Measurements from ENCODE around the gene LRPAP1. TPM values are rescaled to one million over a fixed set of nuclear protein-coding genes. Genes with fewer than 3 reads are reported as not detected.

The LRPAP1 gene
- total and polyA plus RNA-seq, 10 of the 15 experiments (the other 5 are each of a cell fraction or from before 2014, with no cell fraction given), result 1.0 to 100 (median 51.1) TPM

DNA sequence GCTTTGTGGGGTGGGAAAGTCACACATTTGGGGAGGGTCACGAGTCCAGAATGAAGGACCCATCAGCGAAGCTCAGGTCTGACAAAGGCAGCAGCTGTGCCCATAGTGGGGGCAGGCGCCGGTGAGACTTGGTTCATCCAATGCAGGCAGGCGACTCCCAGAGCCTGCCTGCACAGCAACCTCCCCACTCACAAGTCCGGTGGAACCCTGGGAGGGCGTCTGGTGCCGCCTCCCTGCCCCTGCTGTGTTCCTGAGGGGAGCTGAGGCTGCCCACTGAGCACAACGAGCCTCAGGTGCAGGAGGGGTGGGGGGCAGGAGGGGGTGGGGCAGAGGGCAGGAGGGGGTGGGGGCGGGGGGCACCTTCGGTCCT lies 13.7 kb downstream of the LRPAP1 start:
- SMC1A ChIA-PET (ENCODE audit: uncharacterized antibody, unreplicated experiment), result no interaction called here
- ATAC-seq (no peak), DNase-seq (ENCODE audit: low read depth, low spot score) (no peak), FAIRE-seq (no peak)
- CTCF ChIA-PET, result no interaction called here
- Histone ChIP-seq H2AFZ (ENCODE audit: control insufficient read depth, low read depth, low read length) (no peak overlapping the region), H3K36me3 (ENCODE audit: control insufficient read depth in 2 of 2, insufficient read depth in 2 of 2, low read length in 1 of 2) (peaks cover 13 to 49% of the 10 kb centered on the region in 2 experiments), H3K9ac (ENCODE audit: control insufficient read depth, insufficient read depth, low read length) (no peak overlapping the region), H3K4me1 (ENCODE audit: control insufficient read depth, insufficient read depth, low read length) (no peaks in the 10 kb centered on the region), H3K79me2 (ENCODE audit: control insufficient read depth, insufficient read depth, low read length) (no peaks in the 10 kb centered on the region), H4K20me1 (ENCODE audit: control insufficient read depth, insufficient read depth) (no peaks in the 10 kb centered on the region; the same call in 1 of the 2 replicates), H3K27ac (ENCODE audit: control insufficient read depth, insufficient read depth) (no peak overlapping the region), H3K4me3 (no peak overlapping the region), H3K9me3 (replicated peaks; ENCODE audit: control insufficient read depth, insufficient read depth, low read length) (no peaks in the 10 kb centered on the region), H3K27me3 (replicated peaks in 1 of 2; ENCODE audit: control insufficient read depth in 2 of 2, insufficient read depth in 2 of 2, low read length in 1 of 2) (no peaks in the 10 kb centered on the region), H3K4me2 (ENCODE audit: control insufficient read depth, insufficient read depth) (no peak overlapping the region)
- POLR2A ChIA-PET, result no interaction called here
- intact Hi-C loops (cut with micrococcal nuclease; ENCODE audit: unreplicated experiment), result no loop called here
- WGBS (ENCODE audit: insufficient coverage, insufficient replicate concordance, low lambda C conversion rate, missing lambda C conversion rate), result 100% methylated on average over 7 of the region's 11 CpGs
- BruUV-seq (replicated peaks), result no TSS peak
- in situ Hi-C loops (cut with MboI), result no loop called here
- RAD21 ChIA-PET (ENCODE audit: unreplicated experiment), result no interaction called here
- TF ChIP-seq POLR2AphosphoS2 (IDR thresholded peaks at IDR 0.05; ENCODE audit: low read depth, low read length) (no peak), HDGF (IDR thresholded peaks at IDR 0.05) (no peak), RUNX3 (IDR thresholded peaks at IDR 0.05; ENCODE audit: low read length) (no peak), NRF1 (conservative IDR thresholded peaks at IDR 0.05; ENCODE audit: low read depth, low read length) (no peak), SMAD1 (IDR thresholded peaks at IDR 0.05; ENCODE audit: low read depth, partially characterized antibody) (no peak), RAD51 (IDR thresholded peaks at IDR 0.05) (no peak), TCF3 (IDR thresholded peaks at IDR 0.05; ENCODE audit: borderline replicate concordance, insufficient read depth, low read depth, low read length) (no peak), CBX5 (IDR thresholded peaks at IDR 0.05; ENCODE audit: low read depth) (no peak), CREB1 (IDR thresholded peaks at IDR 0.05; ENCODE audit: low read depth) (no peak), NR2C2 (IDR thresholded peaks at IDR 0.05; ENCODE audit: borderline replicate concordance, control insufficient read depth, insufficient read length, low read depth) (no peak), BHLHE40 (IDR thresholded peaks at IDR 0.05; ENCODE audit: borderline replicate concordance in 1 of 2, low read depth in 2 of 2, low read length in 1 of 2) (no peak), ZZZ3 (IDR thresholded peaks at IDR 0.05; ENCODE audit: control insufficient read depth, insufficient read length, low read depth) (no peak), ZNF274 (IDR thresholded peaks at IDR 0.05; ENCODE audit: insufficient read depth, insufficient read length) (no peak), STAT1 (conservative IDR thresholded peaks at IDR 0.05) (no peak), SUPT20H (IDR thresholded peaks at IDR 0.05; ENCODE audit: borderline replicate concordance, control insufficient read depth, low read depth, low read length) (no peak), FOXK2 (IDR thresholded peaks at IDR 0.05) (no peak)
- TF ChIP-seq, protein P1, sequence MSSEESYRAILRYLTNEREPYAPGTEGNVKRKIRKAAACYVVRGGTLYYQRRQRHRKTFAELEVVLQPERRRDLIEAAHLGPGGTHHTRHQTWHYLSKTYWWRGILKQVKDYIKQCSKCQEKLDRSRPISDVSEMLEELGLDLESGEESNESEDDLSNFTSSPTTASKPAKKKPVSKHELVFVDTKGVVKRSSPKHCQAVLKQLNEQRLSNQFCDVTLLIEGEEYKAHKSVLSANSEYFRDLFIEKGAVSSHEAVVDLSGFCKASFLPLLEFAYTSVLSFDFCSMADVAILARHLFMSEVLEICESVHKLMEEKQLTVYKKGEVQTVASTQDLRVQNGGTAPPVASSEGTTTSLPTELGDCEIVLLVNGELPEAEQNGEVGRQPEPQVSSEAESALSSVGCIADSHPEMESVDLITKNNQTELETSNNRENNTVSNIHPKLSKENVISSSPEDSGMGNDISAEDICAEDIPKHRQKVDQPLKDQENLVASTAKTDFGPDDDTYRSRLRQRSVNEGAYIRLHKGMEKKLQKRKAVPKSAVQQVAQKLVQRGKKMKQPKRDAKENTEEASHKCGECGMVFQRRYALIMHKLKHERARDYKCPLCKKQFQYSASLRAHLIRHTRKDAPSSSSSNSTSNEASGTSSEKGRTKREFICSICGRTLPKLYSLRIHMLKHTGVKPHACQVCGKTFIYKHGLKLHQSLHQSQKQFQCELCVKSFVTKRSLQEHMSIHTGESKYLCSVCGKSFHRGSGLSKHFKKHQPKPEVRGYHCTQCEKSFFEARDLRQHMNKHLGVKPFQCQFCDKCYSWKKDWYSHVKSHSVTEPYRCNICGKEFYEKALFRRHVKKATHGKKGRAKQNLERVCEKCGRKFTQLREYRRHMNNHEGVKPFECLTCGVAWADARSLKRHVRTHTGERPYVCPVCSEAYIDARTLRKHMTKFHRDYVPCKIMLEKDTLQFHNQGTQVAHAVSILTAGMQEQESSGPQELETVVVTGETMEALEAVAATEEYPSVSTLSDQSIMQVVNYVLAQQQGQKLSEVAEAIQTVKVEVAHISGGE (CRISPR knock-in tag; IDR thresholded peaks at IDR 0.05), result no peak
- TF ChIP-seq, protein P2, sequence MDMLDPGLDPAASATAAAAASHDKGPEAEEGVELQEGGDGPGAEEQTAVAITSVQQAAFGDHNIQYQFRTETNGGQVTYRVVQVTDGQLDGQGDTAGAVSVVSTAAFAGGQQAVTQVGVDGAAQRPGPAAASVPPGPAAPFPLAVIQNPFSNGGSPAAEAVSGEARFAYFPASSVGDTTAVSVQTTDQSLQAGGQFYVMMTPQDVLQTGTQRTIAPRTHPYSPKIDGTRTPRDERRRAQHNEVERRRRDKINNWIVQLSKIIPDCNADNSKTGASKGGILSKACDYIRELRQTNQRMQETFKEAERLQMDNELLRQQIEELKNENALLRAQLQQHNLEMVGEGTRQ (IDR thresholded peaks at IDR 0.05; ENCODE audit: borderline replicate concordance, low read depth, low read length), result no peak

Data from GM12878 (cell line).